ENCODE results near the gene MPDZ.

DNA sequence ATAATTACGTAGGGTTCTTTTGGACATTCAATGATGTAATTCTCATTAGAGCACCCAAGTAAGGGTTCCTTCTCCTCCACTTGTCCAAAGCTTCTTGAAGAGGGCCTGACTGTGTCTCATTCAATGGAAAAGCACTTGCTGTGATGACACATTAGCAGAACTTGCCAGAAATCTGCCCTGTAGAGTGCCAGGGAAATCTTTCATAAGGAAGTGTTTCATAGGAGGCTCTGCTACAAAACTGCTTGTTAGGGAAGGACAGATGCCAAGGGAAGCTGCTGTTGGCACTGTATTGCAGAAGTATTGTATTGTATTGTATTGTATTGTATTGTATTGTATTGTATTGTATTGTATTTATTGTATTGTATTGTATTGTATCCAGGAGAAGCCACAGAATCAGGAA is 45.5 kb upstream of the MPDZ start:
- TF ChIP-seq, protein P1, sequence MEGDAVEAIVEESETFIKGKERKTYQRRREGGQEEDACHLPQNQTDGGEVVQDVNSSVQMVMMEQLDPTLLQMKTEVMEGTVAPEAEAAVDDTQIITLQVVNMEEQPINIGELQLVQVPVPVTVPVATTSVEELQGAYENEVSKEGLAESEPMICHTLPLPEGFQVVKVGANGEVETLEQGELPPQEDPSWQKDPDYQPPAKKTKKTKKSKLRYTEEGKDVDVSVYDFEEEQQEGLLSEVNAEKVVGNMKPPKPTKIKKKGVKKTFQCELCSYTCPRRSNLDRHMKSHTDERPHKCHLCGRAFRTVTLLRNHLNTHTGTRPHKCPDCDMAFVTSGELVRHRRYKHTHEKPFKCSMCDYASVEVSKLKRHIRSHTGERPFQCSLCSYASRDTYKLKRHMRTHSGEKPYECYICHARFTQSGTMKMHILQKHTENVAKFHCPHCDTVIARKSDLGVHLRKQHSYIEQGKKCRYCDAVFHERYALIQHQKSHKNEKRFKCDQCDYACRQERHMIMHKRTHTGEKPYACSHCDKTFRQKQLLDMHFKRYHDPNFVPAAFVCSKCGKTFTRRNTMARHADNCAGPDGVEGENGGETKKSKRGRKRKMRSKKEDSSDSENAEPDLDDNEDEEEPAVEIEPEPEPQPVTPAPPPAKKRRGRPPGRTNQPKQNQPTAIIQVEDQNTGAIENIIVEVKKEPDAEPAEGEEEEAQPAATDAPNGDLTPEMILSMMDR (conservative IDR thresholded peaks at IDR 0.05; ENCODE audit: low read depth, low read length): no peak
- no peak for TF ChIP-seq FOS (IDR thresholded peaks at IDR 0.05; ENCODE audit: low read depth, low read length)
